Mesendoderm (in vitro differentiated cells): ENCODE data around the gene STAT2. TPM values are rescaled to one million over a fixed set of nuclear protein-coding genes. Genes with fewer than 3 reads are reported as not detected.

Source experiments
- DNase-seq: peaks from one replicate; pipeline ENCODE4 v3.0.0; 2013
- H2AK5ac ChIP-seq: 2 replicates; pipeline ENCODE4 v1.6.1; 2013; ENCODE audit warnings: low read length, inconsistent platforms
- H2BK120ac ChIP-seq: 2 replicates; pipeline ENCODE4 v1.6.1; 2013; ENCODE audit warnings: low read depth, mild to moderate bottlenecking, low read length, moderate library complexity, mixed read lengths
- H2BK15ac ChIP-seq: replicated peaks from 2 replicates; pipeline ENCODE4 v1.6.1; 2013; ENCODE audit warnings: low read depth, mild to moderate bottlenecking, moderate library complexity
- H2BK5ac ChIP-seq: 2 replicates; pipeline ENCODE4 v1.6.1; 2013; ENCODE audit warnings: low read length, inconsistent platforms
- H3K18ac ChIP-seq: 2 replicates; pipeline ENCODE4 v1.6.1; 2013; ENCODE audit warnings: mild to moderate bottlenecking, low read length, mixed read lengths
- H3K23ac ChIP-seq: one replicate; pipeline ENCODE4 v1.6.1; 2013; ENCODE audit warnings: low read length
- H3K27ac ChIP-seq: 2 replicates; pipeline ENCODE4 v1.5.1; 2013; ENCODE audit warnings: low read depth, mild to moderate bottlenecking, inconsistent platforms, low read length, moderate library complexity
- H3K27me3 ChIP-seq: 2 replicates; pipeline ENCODE4 v1.6.1; 2013; ENCODE audit warnings: low read length, control low read depth, mild to moderate bottlenecking, inconsistent platforms; ENCODE audit not compliant: insufficient read depth, poor library complexity
- H3K36me3 ChIP-seq: 2 replicates; pipeline ENCODE4 v1.6.1; 2013; ENCODE audit warnings: low read length, inconsistent platforms; ENCODE audit not compliant: control insufficient read depth, insufficient read depth
- H3K4ac ChIP-seq: one replicate; pipeline ENCODE4 v1.6.1; 2013; ENCODE audit warnings: low read depth, mild to moderate bottlenecking, low read length, moderate library complexity
- H3K4me1 ChIP-seq: 2 replicates; pipeline ENCODE4 v1.6.1; 2013; ENCODE audit warnings: low read depth, low read length, inconsistent platforms; ENCODE audit not compliant: control insufficient read depth
- H3K4me2 ChIP-seq: 2 replicates; pipeline ENCODE4 v1.6.1; 2013; ENCODE audit warnings: low read length
- H3K4me3 ChIP-seq: 2 replicates; pipeline ENCODE4 v1.5.1; 2013; ENCODE audit warnings: mild to moderate bottlenecking, low read length
- H3K56ac ChIP-seq: one replicate; pipeline ENCODE4 v1.6.1; 2013; ENCODE audit warnings: low read length
- H3K79me1 ChIP-seq: 2 replicates; pipeline ENCODE4 v1.6.1; 2013; ENCODE audit warnings: low read length, inconsistent platforms
- H3K79me2 ChIP-seq: 2 replicates; pipeline ENCODE4 v1.6.1; 2013; ENCODE audit warnings: mild to moderate bottlenecking, low read length; ENCODE audit not compliant: control insufficient read depth, insufficient read depth
- H3K9ac ChIP-seq: 2 replicates; pipeline ENCODE4 v1.6.1; 2013; ENCODE audit warnings: low read length, inconsistent platforms
- H4K5ac ChIP-seq: one replicate; pipeline ENCODE4 v1.6.1; 2013; ENCODE audit warnings: low read length
- H4K8ac ChIP-seq: one replicate; pipeline ENCODE4 v1.6.1; 2013; ENCODE audit warnings: low read depth, mild to moderate bottlenecking, control low read depth, low read length, moderate library complexity
- WGBS: extraction: QIAGEN DNeasy Blood & Tissue Kit; methylation state at CpG from one replicate; pipeline ENCODE4 v1.1.7; 2013; ENCODE audit warnings: low lambda C conversion rate, missing lambda C conversion rate; ENCODE audit not compliant: insufficient coverage; ENCODE audit errors: extremely low coverage; 5-methylcytosine and 5-hydroxymethylcytosine counted together
- small RNA-seq: library from polyadenylated mRNA; stranded (forward); fragments of <200 nt; extraction: miRNeasy Mini kit (QIAGEN cat#:217004); gene quantifications from one replicate; pipeline ENCODE3, GENCODE V24; 2013; ENCODE audit not compliant: insufficient read depth

STAT2 gene

GRCh38 chr12:56293795-56294194, 66.1 kb downstream of the STAT2 start:
- Histone ChIP-seq H2BK5ac (no peak overlapping the region), H3K4me2 (no peak overlapping the region), H2BK15ac (no peak overlapping the region), H4K8ac (no peak overlapping the region), H3K18ac (no peak overlapping the region), H2AK5ac (no peak overlapping the region), H3K27me3 (no peaks in the 10 kb centered on the region), H3K36me3 (no peaks in the 10 kb centered on the region), H3K56ac (no peak overlapping the region), H3K4ac (no peak overlapping the region), H4K5ac (no peak overlapping the region), H3K4me1 (no peaks in the 10 kb centered on the region), H3K27ac (no peak overlapping the region), H2BK120ac (no peak overlapping the region), H3K4me3 (no peak overlapping the region), H3K79me1 (peaks cover 12% of the 10 kb centered on the region), H3K23ac (no peak overlapping the region), H3K79me2 (peaks cover 37% of the 10 kb centered on the region), H3K9ac (no peak overlapping the region)
- whole genome bisulfite sequencing: no CpG with 5 or more reads among the region's 5 CpGs
- no peak for DNase-seq

Small RNAs within 50 kb of the gene (small RNA-seq; reads per million reads assigned to genes)
- gene RNU7-40P: not detected
